Psoas muscle (tissue), 8 donors: ENCODE measurements around the gene FOXP3. TPM values are rescaled to one million over a fixed set of nuclear protein-coding genes. Genes with fewer than 3 reads are reported as not detected.
A peak's percentile ranks its signal among the peaks of the same experiment; 100 is the strongest.

Source experiments
- ATAC-seq, 4 donors: fragments of 200-7000 bp; cut with Tn5 transposase; one replicate each; pipeline ENCODE4 v1.9.1; 2020; ENCODE audit warnings: moderate library complexity in 3 of 4, mild to moderate bottlenecking in 2 of 4
- DNase-seq, 2 donors: peaks; one replicate each; pipeline ENCODE4 v3.0.0-alpha.2; 2020
- H3K27ac ChIP-seq: fragments of 200-600 bp; one replicate; pipeline ENCODE4 v1.8.0; 2022
- H3K27me3 ChIP-seq, 3 donors: fragments of 200-600 bp in 1 of 3; one replicate each; pipeline versions ENCODE4 v1.6.1 to v1.8.0; 2013 to 2022; ENCODE audit warnings: low read length in 2 of 3, mild to moderate bottlenecking in 2 of 3, moderate library complexity in 1 of 3; ENCODE audit not compliant: insufficient read depth in 3 of 3
- H3K36me3 ChIP-seq, 2 donors: fragments of 200-600 bp in 1 of 2; one replicate each; pipeline versions ENCODE4 v1.6.1 to v1.8.0; 2013 to 2022; ENCODE audit warnings: low read depth in 1 of 2, mild to moderate bottlenecking in 1 of 2, moderate library complexity in 1 of 2; ENCODE audit not compliant: insufficient read depth in 1 of 2
- H3K4me1 ChIP-seq: fragments of 200-600 bp; one replicate; pipeline ENCODE4 v1.8.0; 2022
- H3K4me3 ChIP-seq: fragments of 200-600 bp; one replicate; pipeline ENCODE4 v1.8.0; 2022; ENCODE audit warnings: mild to moderate bottlenecking
- H3K9me3 ChIP-seq: fragments of 200-600 bp; one replicate; pipeline ENCODE4 v1.8.0; 2022
- WGBS, 3 donors: extraction: QIAGEN DNeasy Blood & Tissue Kit; methylation state at CpG; one replicate each; pipeline versions ENCODE4 v1.1.6 to v1.1.7; 2013; 5-methylcytosine and 5-hydroxymethylcytosine counted together
- intact Hi-C, 2 donors: fragments of 100-400 bp; cut with DNase I; formaldehyde crosslinking; loops; one replicate each; pipeline versions ENCODE4 v1.11.0 to v1.14.2; 2022
- polyA plus RNA-seq, 3 donors: library from polyadenylated mRNA; stranded (reverse); fragments of 200-250 nt; gene quantifications; one replicate each; pipeline ENCODE4 v1.2.3, GENCODE V29; 2013
- total RNA-seq, 4 donors: library from RNA; stranded (reverse); fragmentation: NEBNext Ultra II Directional in 2 of 4; extraction: Animal tissue kit (Norgen Biotek cat#: 25700) in 2 of 4; gene quantifications; one replicate each; pipeline versions ENCODE4 v1.2.1 to v1.2.4, GENCODE V29; 2021 to 2023
- TF ChIP-seq, protein P1 (sequence below): fragments of 200-600 bp; IDR thresholded peaks from one replicate; pipeline ENCODE4 v1.8.0; 2022; ENCODE audit warnings: antibody characterized with exemption
- donor health status: healthy with polysubstance abuse.
- donor health status: DM: no; HTN: no; CAD: no; lungs with moderate emphysema.
- donor health status: Bipolar disorder and iron deficiency.
- donor health status: healthy.
- donor health status: DM: yes; HTN: yes; CAD: no.
- donor health status: DM: no; HTN: no; CAD: no.
- donor health status: DM: no; HTN: no; CAD: no.
- donor health status: DM: yes; HTN: yes; CAD: no.

Gene FOXP3
- total and polyA plus RNA-seq, 7 donors: 0.03 to 0.05 TPM; not detected in 5

DNA sequence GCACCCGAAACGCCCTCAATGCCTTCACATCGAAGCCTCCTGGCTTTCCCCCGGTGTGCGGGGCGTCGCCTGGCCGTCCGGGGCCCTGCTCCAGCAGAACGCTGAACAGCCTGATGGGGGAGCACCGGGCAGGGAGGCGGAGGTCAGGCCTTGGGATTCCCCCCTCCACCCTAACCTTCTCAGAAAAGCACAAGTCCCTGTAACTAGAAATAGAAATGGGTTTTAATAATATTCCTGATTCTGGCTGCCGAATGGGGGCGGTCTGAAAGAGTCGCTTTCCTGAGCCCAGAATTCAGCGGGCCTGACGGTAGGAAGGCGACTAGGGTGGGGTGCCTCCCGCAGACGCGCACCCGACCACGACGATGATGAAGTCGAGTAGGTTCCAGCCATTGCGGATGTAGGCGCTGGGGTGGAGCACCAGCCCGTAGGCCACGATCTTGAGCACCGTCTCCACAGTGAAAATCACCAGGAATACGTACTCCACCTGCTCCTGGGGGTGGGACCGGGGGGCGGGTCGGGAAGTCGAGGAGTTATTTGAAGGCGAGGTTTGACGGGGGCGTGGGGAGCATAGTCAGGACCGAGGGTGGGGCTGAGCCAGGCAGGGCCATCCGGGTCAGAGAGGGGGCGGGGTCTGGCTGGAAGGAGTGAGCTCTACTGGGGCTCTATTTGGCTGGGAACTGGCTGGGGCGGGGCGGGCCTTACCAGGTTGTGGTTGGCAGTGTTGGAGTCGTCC lies 33.8 kb downstream of the FOXP3 start:
- Histone ChIP-seq H3K4me1 (no peaks in the 10 kb centered on the region), H3K9me3 (no peaks in the 10 kb centered on the region), H3K27ac (no peak overlapping the region), H3K27me3 (peaks cover 0 to 13% (median 3%) of the 10 kb centered on the region in 3 donors), H3K4me3 (peak overlapping the region; percentile 44), H3K36me3 (no peaks in the 10 kb centered on the region)
- DNase-seq (peak; percentile 64 to 72), ATAC-seq (peak in 1 of 4 donors; percentile 41)
- TF ChIP-seq, protein P1, sequence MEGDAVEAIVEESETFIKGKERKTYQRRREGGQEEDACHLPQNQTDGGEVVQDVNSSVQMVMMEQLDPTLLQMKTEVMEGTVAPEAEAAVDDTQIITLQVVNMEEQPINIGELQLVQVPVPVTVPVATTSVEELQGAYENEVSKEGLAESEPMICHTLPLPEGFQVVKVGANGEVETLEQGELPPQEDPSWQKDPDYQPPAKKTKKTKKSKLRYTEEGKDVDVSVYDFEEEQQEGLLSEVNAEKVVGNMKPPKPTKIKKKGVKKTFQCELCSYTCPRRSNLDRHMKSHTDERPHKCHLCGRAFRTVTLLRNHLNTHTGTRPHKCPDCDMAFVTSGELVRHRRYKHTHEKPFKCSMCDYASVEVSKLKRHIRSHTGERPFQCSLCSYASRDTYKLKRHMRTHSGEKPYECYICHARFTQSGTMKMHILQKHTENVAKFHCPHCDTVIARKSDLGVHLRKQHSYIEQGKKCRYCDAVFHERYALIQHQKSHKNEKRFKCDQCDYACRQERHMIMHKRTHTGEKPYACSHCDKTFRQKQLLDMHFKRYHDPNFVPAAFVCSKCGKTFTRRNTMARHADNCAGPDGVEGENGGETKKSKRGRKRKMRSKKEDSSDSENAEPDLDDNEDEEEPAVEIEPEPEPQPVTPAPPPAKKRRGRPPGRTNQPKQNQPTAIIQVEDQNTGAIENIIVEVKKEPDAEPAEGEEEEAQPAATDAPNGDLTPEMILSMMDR: no peak
- intact Hi-C loops: no loop called here
- 6 to 40% (median 8%) methylated on average over 19 to 44 of the region's 44 CpGs for WGBS, 3 donors

DNA sequence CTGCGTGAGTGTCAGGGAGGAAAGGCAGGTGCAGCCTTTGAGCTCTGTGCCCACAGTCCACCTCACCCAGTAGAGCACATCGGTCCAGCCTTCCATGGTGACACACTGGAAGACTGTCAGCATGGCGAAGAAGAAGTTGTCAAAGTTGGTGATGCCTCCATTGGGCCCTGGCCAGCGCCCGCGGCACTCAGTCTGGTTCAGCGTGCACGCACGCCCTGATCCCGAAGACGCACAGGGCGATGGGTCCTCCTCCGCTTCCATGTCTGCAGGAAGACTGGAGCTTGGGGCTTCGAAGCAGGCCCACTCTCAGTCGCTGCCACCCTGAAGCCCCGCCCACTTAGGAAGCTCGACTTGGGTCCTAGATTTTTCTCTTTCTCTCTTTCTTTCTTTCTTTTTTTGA lies 36.3 kb downstream of the FOXP3 start:
- ATAC-seq (no peak), DNase-seq (no peak)
- H3K27me3 ChIP-seq: peaks cover 0 to 17% (median 3%) of the 10 kb centered on the region in 3 donors
- H3K9me3 ChIP-seq: no peaks in the 10 kb centered on the region
- no peaks in the 10 kb centered on the region for H3K4me1 ChIP-seq
- TF ChIP-seq, protein P1: no peak
- WGBS, 3 donors: 84 to 94% (median 88%) methylated on average over 12 to 17 of the region's 17 CpGs
- no peak overlapping the region for H3K27ac ChIP-seq
- H3K4me3 ChIP-seq: no peak overlapping the region
- intact Hi-C loops: no loop called here
- no peaks in the 10 kb centered on the region for H3K36me3 ChIP-seq

DNA sequence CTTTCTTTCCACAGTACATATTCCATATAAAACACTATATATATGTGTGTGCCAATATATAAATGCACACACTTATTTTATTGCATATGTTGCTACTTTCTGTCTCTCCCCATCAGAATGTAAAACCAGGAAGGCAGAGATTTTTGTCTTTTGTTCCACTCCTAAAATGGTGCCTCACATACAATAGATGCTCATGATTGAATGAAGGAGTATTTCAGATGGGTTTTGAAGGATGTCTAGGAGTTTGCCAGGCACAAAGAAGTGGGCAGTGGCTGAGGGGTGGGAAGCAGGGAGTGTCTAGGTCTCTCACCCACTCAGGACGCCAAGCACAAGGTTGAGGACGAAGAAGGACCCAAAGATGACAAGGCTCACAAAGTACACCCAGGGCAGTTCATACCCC lies 36.8 kb downstream of the FOXP3 start:
- Histone ChIP-seq H3K4me1 (no peaks in the 10 kb centered on the region), H3K36me3 (no peaks in the 10 kb centered on the region), H3K27me3 (peaks cover 0 to 17% (median 3%) of the 10 kb centered on the region in 3 donors), H3K4me3 (no peak overlapping the region), H3K27ac (no peak overlapping the region), H3K9me3 (no peaks in the 10 kb centered on the region)
- TF ChIP-seq, protein P1: no peak
- no peak for DNase-seq
- ATAC-seq: no peak
- 64 to 92% (median 85%) methylated on average over 2 of the region's 2 CpGs for WGBS, 3 donors
- intact Hi-C loops: no loop called here

DNA sequence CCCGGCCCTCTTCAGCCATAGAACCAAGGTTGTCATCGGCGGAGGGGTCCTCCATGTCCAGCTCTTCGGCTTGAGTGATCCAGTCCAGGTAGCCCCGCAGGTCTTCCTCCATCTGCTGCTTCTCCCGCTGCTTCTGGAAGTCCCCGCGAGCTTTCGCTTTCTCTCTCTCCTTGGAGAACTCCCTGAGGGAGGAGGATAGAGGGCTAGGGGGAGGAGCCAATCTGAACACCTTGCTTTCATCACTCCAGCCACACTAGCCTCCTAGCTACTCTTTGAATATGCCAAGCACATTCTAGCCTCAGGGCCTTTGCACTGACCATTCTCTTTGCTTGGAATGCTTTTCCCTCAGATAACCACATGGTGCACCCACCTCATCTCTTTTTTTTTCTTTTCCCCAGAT lies 37.6 kb downstream of the FOXP3 start:
- no peaks in the 10 kb centered on the region for H3K4me1 ChIP-seq
- 86 to 92% (median 89%) methylated on average over 4 to 9 of the region's 9 CpGs for WGBS, 3 donors
- H3K27me3 ChIP-seq: peaks cover 0 to 17% (median 3%) of the 10 kb centered on the region in 3 donors
- ATAC-seq (no peak), DNase-seq (no peak)
- TF ChIP-seq, protein P1: no peak
- no peak overlapping the region for H3K27ac ChIP-seq
- no peaks in the 10 kb centered on the region for H3K9me3 ChIP-seq
- intact Hi-C loops: no loop called here
- H3K4me3 ChIP-seq: no peak overlapping the region
- no peaks in the 10 kb centered on the region for H3K36me3 ChIP-seq
